ENCODE results near the gene DTWD2. TPM values are rescaled to one million over a fixed set of nuclear protein-coding genes. Genes with fewer than 3 reads are reported as not detected.

Gene DTWD2
- total RNA-seq, 3 donors from 2014 or later (not counting 1 experiment from before 2014, with no cell fraction given): 3.7 to 6.0 (median 4.1) TPM

DNA sequence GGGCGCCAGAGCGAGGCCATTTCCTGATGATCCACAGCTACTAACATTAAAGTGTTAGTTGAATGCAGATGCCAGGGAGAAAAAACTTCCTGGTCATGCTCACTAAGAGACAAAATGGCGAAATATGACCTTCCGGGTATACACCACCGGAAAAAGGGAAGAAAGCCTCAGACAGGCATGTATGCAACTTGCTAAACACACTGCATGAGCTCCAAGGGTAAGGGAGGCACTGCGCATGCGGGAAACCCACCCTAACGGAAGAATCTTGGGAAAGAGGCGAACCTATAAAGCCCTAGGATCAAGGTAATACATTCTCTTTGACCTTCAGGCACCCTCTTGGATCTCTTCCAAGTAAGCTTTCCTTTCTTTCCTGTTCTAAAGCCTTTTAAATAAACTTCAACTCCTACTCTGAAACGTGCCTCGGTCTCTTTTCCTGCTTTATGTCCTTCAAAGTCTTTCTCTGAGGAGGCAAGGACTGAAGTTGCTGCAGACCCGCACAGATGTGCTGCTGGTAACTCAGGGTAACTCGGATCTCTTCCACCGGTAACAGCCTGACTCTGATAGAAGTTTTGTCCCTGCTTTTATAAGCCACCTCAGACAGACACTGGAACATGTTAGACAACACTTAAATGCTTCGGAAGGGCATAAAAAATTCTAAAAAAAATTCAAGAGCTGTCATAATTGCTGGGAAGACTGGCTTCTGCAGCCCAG is 64.9 kb downstream of the DTWD2 start:
- no peaks in the 10 kb centered on the region for H3K36me3 Mint-ChIP-seq
- H3K4me1 Mint-ChIP-seq: no peaks in the 10 kb centered on the region
- intact Hi-C loops (cut with micrococcal nuclease): no loop called here
- ATAC-seq (no peak), DNase-seq (no peak)
- no peaks in the 10 kb centered on the region for H3K9me3 Mint-ChIP-seq
- Histone ChIP-seq H3K9me3 (ENCODE audit: control insufficient read depth, insufficient read depth, low read length) (no peaks in the 10 kb centered on the region), H3K4me3 (ENCODE audit: low read length) (no peak overlapping the region), H3K4me1 (ENCODE audit: control insufficient read depth, insufficient read depth, low read length) (no peaks in the 10 kb centered on the region), H3K36me3 (ENCODE audit: control insufficient read depth, insufficient read depth, low read length) (no peaks in the 10 kb centered on the region), H3K27ac (ENCODE audit: low read length) (no peak overlapping the region), H3K27me3 (ENCODE audit: control insufficient read depth, insufficient read depth, low read length) (no peaks in the 10 kb centered on the region)
- no peaks in the 10 kb centered on the region for H3K27me3 Mint-ChIP-seq (ENCODE audit: low read depth in 2 of 2)
- TF ChIP-seq, protein P1, sequence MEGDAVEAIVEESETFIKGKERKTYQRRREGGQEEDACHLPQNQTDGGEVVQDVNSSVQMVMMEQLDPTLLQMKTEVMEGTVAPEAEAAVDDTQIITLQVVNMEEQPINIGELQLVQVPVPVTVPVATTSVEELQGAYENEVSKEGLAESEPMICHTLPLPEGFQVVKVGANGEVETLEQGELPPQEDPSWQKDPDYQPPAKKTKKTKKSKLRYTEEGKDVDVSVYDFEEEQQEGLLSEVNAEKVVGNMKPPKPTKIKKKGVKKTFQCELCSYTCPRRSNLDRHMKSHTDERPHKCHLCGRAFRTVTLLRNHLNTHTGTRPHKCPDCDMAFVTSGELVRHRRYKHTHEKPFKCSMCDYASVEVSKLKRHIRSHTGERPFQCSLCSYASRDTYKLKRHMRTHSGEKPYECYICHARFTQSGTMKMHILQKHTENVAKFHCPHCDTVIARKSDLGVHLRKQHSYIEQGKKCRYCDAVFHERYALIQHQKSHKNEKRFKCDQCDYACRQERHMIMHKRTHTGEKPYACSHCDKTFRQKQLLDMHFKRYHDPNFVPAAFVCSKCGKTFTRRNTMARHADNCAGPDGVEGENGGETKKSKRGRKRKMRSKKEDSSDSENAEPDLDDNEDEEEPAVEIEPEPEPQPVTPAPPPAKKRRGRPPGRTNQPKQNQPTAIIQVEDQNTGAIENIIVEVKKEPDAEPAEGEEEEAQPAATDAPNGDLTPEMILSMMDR (IDR thresholded peaks at IDR 0.05): no peak
- no peak overlapping the region for H3K27ac Mint-ChIP-seq
- H3K4me3 Mint-ChIP-seq: no peak overlapping the region
- WGBS (ENCODE audit: insufficient coverage): 94% methylated on average over 15 of the region's 15 CpGs

DNA sequence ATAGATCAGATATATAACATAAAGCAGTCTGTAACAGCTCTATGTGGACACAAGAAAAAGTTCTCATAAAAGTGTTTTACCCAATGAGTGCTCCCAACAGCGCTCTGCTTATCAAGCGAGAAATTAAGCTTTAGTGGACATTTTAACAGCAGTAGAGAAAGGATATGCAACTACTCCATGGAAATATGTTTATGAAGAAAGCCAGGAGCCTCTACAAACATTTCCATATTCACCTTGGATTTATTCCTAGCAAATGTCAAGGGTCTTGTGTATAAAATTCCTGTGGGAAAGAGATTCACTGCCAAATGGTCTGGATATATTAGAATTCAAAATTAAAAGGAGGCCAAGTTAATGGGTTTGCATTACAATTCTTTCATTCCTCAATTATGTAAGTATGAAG is 66.5 kb downstream of the DTWD2 start:
- WGBS (ENCODE audit: insufficient coverage): 92% methylated on average over 2 of the region's 2 CpGs
- TF ChIP-seq, protein P1 (IDR thresholded peaks at IDR 0.05): no peak
- no peaks in the 10 kb centered on the region for H3K9me3 Mint-ChIP-seq
- H3K4me1 Mint-ChIP-seq: no peaks in the 10 kb centered on the region
- H3K4me3 Mint-ChIP-seq: no peak overlapping the region
- no peaks in the 10 kb centered on the region for H3K27me3 Mint-ChIP-seq (ENCODE audit: low read depth in 2 of 2)
- no peak for ATAC-seq
- H3K36me3 Mint-ChIP-seq: no peaks in the 10 kb centered on the region
- Histone ChIP-seq H3K4me3 (ENCODE audit: low read length) (no peak overlapping the region), H3K9me3 (ENCODE audit: control insufficient read depth, insufficient read depth, low read length) (no peaks in the 10 kb centered on the region), H3K36me3 (ENCODE audit: control insufficient read depth, insufficient read depth, low read length) (no peaks in the 10 kb centered on the region), H3K27me3 (ENCODE audit: control insufficient read depth, insufficient read depth, low read length) (no peaks in the 10 kb centered on the region), H3K4me1 (ENCODE audit: control insufficient read depth, insufficient read depth, low read length) (no peaks in the 10 kb centered on the region), H3K27ac (ENCODE audit: low read length) (no peak overlapping the region)
- no peak overlapping the region for H3K27ac Mint-ChIP-seq
- intact Hi-C loops (cut with micrococcal nuclease): no loop called here
- no peak for DNase-seq

DNA sequence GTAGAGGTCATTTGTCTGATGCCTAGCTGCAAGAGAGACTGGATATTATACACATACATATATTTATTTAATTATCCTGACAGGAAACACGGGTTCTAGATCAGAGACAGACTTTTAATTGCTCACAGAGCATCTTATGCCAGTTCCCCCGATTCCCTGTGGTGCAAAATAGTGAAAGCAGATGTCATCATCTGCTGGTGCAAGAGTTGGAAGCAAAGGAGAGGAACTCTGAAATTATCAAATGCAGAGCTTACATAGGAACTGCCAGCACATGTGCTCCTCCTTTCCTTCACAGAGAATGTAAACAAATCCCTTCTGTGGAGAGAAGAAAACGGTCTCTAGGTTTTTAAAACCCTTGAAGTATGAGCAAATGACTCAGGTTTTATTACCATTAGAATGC is 69.3 kb downstream of the DTWD2 start:
- no peak overlapping the region for H3K27ac Mint-ChIP-seq
- WGBS (ENCODE audit: insufficient coverage): 81% methylated on average over 3 of the region's 3 CpGs
- intact Hi-C loops (cut with micrococcal nuclease): no loop called here

More for the DNA sequence above, 69.3 kb downstream of the DTWD2 start:
- no peak overlapping the region for H3K4me3 Mint-ChIP-seq
- H3K4me1 Mint-ChIP-seq: no peaks in the 10 kb centered on the region
- Histone ChIP-seq H3K4me1 (ENCODE audit: control insufficient read depth, insufficient read depth, low read length) (no peaks in the 10 kb centered on the region), H3K27me3 (ENCODE audit: control insufficient read depth, insufficient read depth, low read length) (no peaks in the 10 kb centered on the region), H3K9me3 (ENCODE audit: control insufficient read depth, insufficient read depth, low read length) (no peaks in the 10 kb centered on the region), H3K27ac (ENCODE audit: low read length) (no peak overlapping the region), H3K4me3 (ENCODE audit: low read length) (no peak overlapping the region), H3K36me3 (ENCODE audit: control insufficient read depth, insufficient read depth, low read length) (no peaks in the 10 kb centered on the region)
- no peak for DNase-seq
- no peaks in the 10 kb centered on the region for H3K9me3 Mint-ChIP-seq
- H3K27me3 Mint-ChIP-seq (ENCODE audit: low read depth in 2 of 2): no peaks in the 10 kb centered on the region
- no peaks in the 10 kb centered on the region for H3K36me3 Mint-ChIP-seq
- ATAC-seq: no peak
- TF ChIP-seq, protein P1 (IDR thresholded peaks at IDR 0.05): no peak

All from natural killer cell (primary cell).